Sigmoid colon (tissue), 4 donors: ENCODE measurements around the gene PREP.

Experiments
- EP300 ChIP-seq, 4 donors: sonication (generic); formaldehyde crosslinking; IDR thresholded peaks; one replicate each; pipeline ENCODE4 v1.6.1; 2017; ENCODE audit warnings: antibody characterized with exemption in 4 of 4
- POLR2A ChIP-seq, 2 donors: fragments of 450-650 bp; IDR thresholded peaks; one replicate each; pipeline ENCODE4 v1.6.1; 2016; ENCODE audit warnings: antibody characterized with exemption in 2 of 2, mild to moderate bottlenecking in 2 of 2, moderate library complexity in 2 of 2
- POLR2AphosphoS5 ChIP-seq, 4 donors: sonication (generic); formaldehyde crosslinking; IDR thresholded peaks; one replicate each; pipeline ENCODE4 v1.6.1; 2017; ENCODE audit warnings: antibody characterized with exemption in 4 of 4
- TF ChIP-seq, protein P1 (sequence below), 4 experiments: fragments of 450-650 bp in 3 of 4; fragments of 200-600 bp in 1 of 4; IDR thresholded peaks; one replicate each; pipeline ENCODE4 v1.5.1; 2016 to 2019; ENCODE audit warnings: antibody characterized with exemption in 4 of 4, mild to moderate bottlenecking in 3 of 4, moderate library complexity in 2 of 4

DNA sequence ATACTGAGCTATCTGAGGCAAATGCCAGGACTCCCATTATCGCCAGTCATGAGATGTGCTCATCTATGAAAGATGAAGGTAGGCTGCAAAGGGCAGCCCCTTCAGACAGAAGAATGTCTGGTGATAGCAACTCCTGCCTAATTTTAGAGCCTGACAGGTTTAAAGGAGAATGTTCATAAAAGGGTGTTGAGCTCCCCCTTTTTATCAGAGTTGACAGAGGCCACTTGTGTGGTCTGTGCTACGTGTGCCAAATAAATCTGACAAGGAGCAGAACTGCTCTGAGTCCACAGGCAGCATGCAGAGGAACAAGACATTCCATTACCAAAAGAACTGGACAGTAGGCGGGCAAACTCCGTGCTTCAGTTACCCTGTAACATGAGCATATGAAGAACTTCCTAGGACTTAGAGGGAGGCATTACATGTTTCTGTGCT, 101.8 kb downstream of the PREP start:
- TF ChIP-seq POLR2A (IDR thresholded peaks at IDR 0.05): no peak
- peak in 2 of 4 donors; percentile 55 to 69 for TF ChIP-seq POLR2AphosphoS5 (IDR thresholded peaks at IDR 0.05)
- peak in 2 of 4 donors; percentile 13 to 15 for TF ChIP-seq EP300 (IDR thresholded peaks at IDR 0.05)
- TF ChIP-seq, protein P1, sequence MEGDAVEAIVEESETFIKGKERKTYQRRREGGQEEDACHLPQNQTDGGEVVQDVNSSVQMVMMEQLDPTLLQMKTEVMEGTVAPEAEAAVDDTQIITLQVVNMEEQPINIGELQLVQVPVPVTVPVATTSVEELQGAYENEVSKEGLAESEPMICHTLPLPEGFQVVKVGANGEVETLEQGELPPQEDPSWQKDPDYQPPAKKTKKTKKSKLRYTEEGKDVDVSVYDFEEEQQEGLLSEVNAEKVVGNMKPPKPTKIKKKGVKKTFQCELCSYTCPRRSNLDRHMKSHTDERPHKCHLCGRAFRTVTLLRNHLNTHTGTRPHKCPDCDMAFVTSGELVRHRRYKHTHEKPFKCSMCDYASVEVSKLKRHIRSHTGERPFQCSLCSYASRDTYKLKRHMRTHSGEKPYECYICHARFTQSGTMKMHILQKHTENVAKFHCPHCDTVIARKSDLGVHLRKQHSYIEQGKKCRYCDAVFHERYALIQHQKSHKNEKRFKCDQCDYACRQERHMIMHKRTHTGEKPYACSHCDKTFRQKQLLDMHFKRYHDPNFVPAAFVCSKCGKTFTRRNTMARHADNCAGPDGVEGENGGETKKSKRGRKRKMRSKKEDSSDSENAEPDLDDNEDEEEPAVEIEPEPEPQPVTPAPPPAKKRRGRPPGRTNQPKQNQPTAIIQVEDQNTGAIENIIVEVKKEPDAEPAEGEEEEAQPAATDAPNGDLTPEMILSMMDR (IDR thresholded peaks at IDR 0.05): no peak
